ENCODE results near the gene LASP1.
A peak's percentile ranks its signal among the peaks of the same experiment; 100 is the strongest.

LASP1 gene

GRCh38 chr17:38850374-38850773, 19.5 kb upstream of the LASP1 start:
- peak overlapping the region; percentile 37 for H3K27ac ChIP-seq

GRCh38 chr17:38851434-38851833, 18.4 kb upstream of the LASP1 start:
- TF ChIP-seq ZFX (IDR thresholded peaks at IDR 0.05; ENCODE audit: borderline replicate concordance) (no peak), CTCF (IDR thresholded peaks at IDR 0.05) (no peak)
- peak overlapping the region; percentile 88 for H3K27ac ChIP-seq

More at GRCh38 chr17:38850374-38850773, 19.5 kb upstream of the LASP1 start:
- TF ChIP-seq CTCF (IDR thresholded peaks at IDR 0.05) (no peak), ZFX (IDR thresholded peaks at IDR 0.05; ENCODE audit: borderline replicate concordance) (no peak)

GRCh38 chr17:38852771-38853291, 17.0 kb upstream of the LASP1 start:
- H3K27ac ChIP-seq, result peak overlapping the region; percentile 88
- TF ChIP-seq ZFX (IDR thresholded peaks at IDR 0.05; ENCODE audit: borderline replicate concordance) (no peak), CTCF (IDR thresholded peaks at IDR 0.05) (no peak)

- H3K27ac ChIP-seq, result peak within 1 kb of the TSS; percentile 88
- TF ChIP-seq ZFX (IDR thresholded peaks at IDR 0.05; ENCODE audit: borderline replicate concordance), result no peak
- TF ChIP-seq CTCF (IDR thresholded peaks at IDR 0.05), result no peak
Measured at GRCh38 chr17:38853292-38854219, 16.3 kb upstream of the LASP1 start, which contains the start of gene RPL23. Gene RPL23, minus strand, starts transcription at chr17:38853721. Its CDS starts 11 bp downstream, at chr17:38853710.

GRCh38 chr17:38855101-38855714, 14.7 kb upstream of the LASP1 start:
- 0 out of 2 replicates have a peak overlapping the region, but pooled peaks have one; percentile 88 for H3K27ac ChIP-seq

GRCh38 chr17:38857271-38857670, 12.6 kb upstream of the LASP1 start:
- TF ChIP-seq ZFX (IDR thresholded peaks at IDR 0.05; ENCODE audit: borderline replicate concordance) (no peak), CTCF (IDR thresholded peaks at IDR 0.05) (no peak)
- H3K27ac ChIP-seq, result no peak overlapping the region

GRCh38 chr17:38861399-38861843, 8.4 kb upstream of the LASP1 start:
- no peak overlapping the region for H3K27ac ChIP-seq
- TF ChIP-seq CTCF (IDR thresholded peaks at IDR 0.05) (no peak), ZFX (IDR thresholded peaks at IDR 0.05; ENCODE audit: borderline replicate concordance) (no peak)
